OCI-LY1 (cell line): ENCODE measurements around the gene KRTAP19-7.

Experiments
- H2AFZ ChIP-seq: fragments of 200-600 bp; sonication (generic), shearing (Covaris generic); 2 replicates; pipeline ENCODE4 v1.6.0; 2014; ENCODE audit warnings: antibody characterized with exemption, mild to moderate bottlenecking, low read length
- H3F3A ChIP-seq: fragments of 200-600 bp; sonication (generic), shearing (Covaris generic); 2 replicates; pipeline ENCODE4 v1.6.0; 2014; ENCODE audit warnings: mild to moderate bottlenecking, antibody characterized with exemption, low read length, moderate library complexity; ENCODE audit not compliant: insufficient read depth
- H3K27ac ChIP-seq: fragments of 200-600 bp; sonication (generic); 2 replicates; pipeline ENCODE4 v1.5.1; 2014; ENCODE audit warnings: low read length, mixed run types, mild to moderate bottlenecking, low read depth; ENCODE audit not compliant: poor library complexity, severe bottlenecking
- H3K27me3 ChIP-seq: fragments of 200-600 bp; sonication (generic); 2 replicates; pipeline ENCODE4 v1.6.0; 2014; ENCODE audit warnings: antibody characterized with exemption, mild to moderate bottlenecking, low read length, moderate library complexity; ENCODE audit not compliant: insufficient read depth
- H3K36me3 ChIP-seq: fragments of 200-600 bp; sonication (generic); 2 replicates; pipeline ENCODE4 v1.6.1; 2014; ENCODE audit warnings: mild to moderate bottlenecking, antibody characterized with exemption, low read length, moderate library complexity, mixed read lengths; ENCODE audit not compliant: insufficient read depth
- H3K4me1 ChIP-seq: fragments of 200-600 bp; sonication (generic); 2 replicates; pipeline ENCODE4 v1.5.1; 2014; ENCODE audit warnings: mild to moderate bottlenecking, low read length, moderate library complexity; ENCODE audit not compliant: insufficient read depth, severe bottlenecking
- H3K4me2 ChIP-seq: fragments of 200-600 bp; sonication (generic), shearing (Covaris generic); 2 replicates; pipeline ENCODE4 v1.6.1; 2014; ENCODE audit warnings: low read length
- H3K4me3 ChIP-seq: fragments of 200-600 bp; sonication (generic); 2 replicates; pipeline ENCODE4 v1.5.1; 2014; ENCODE audit warnings: low read length, low read depth, mild to moderate bottlenecking, mixed read lengths; ENCODE audit not compliant: poor library complexity, severe bottlenecking
- H3K79me2 ChIP-seq: fragments of 200-600 bp; shearing (Covaris generic); 2 replicates; pipeline ENCODE4 v1.6.1; 2016; ENCODE audit warnings: mixed run types, low read length, mixed read lengths; ENCODE audit not compliant: insufficient read depth
- H3K9ac ChIP-seq: fragments of 200-600 bp; sonication (generic), shearing (Covaris generic); 2 replicates; pipeline ENCODE4 v1.6.1; 2014; ENCODE audit warnings: mild to moderate bottlenecking, low read length, mixed read lengths
- H3K9me2 ChIP-seq: fragments of 200-600 bp; sonication (generic), shearing (Covaris generic); 2 replicates; pipeline ENCODE4 v1.6.1; 2014; ENCODE audit warnings: low read depth, mild to moderate bottlenecking, low read length, mixed read lengths
- H3K9me3 ChIP-seq: fragments of 200-600 bp; shearing (Covaris generic); 2 replicates; pipeline ENCODE4 v1.6.1; 2014; ENCODE audit warnings: low read length, mixed read lengths
- H4K20me1 ChIP-seq: fragments of 200-600 bp; sonication (generic), shearing (Covaris generic); 2 replicates; pipeline ENCODE4 v1.6.0; 2016; ENCODE audit warnings: mild to moderate bottlenecking, low read length; ENCODE audit not compliant: insufficient read depth
- CTCF ChIP-seq: fragments of 200-600 bp; sonication (generic), shearing (Covaris generic); IDR thresholded peaks from 2 replicates; pipeline ENCODE4 v1.5.1; 2017; ENCODE audit warnings: mild to moderate bottlenecking, antibody characterized with exemption, low read length, moderate library complexity, mixed read lengths
- EZH2 ChIP-seq: fragments of 200-600 bp; sonication (generic), shearing (Covaris generic); IDR thresholded peaks from 2 replicates; pipeline ENCODE4 v1.8.0; 2017; ENCODE audit warnings: borderline replicate concordance, mixed run types, mild to moderate bottlenecking, antibody characterized with exemption, low read length, moderate library complexity, mixed read lengths

KRTAP19-7 gene

DNA sequence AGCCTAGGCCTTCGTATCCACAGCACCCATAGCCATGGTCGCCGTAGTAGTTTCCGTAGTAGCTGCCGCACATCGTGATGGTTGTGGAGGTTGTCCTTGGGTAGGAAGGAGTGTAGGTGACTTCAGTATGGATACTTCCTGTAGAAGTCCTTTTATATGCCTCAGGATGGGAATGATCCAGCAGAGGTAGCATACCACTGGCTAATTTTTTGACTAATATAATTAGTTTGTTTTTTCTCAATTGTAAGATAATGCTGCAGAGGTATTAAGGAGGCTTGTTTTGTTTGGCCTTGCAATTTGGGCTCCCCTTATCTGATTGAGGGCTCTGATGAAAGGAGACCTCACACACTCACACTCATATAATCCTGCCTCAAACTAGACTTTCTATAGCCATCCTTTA lies 37.7 kb upstream of the KRTAP19-7 start, which contains the start of gene KRTAP6-2:
Gene KRTAP6-2, minus strand, starts transcription at position 101 of the 400 bp plus-strand sequence. Its CDS starts 28 bp downstream, at position 73.
- no peak within 1 kb of the TSS for H3K9ac ChIP-seq
- TF ChIP-seq CTCF (no peak), EZH2 (no peak)
- no peak within 1 kb of the TSS for H3K4me3 ChIP-seq
- H3K4me1 ChIP-seq: no peaks in the 10 kb centered on the region
- H3F3A ChIP-seq: no peaks in the 10 kb centered on the region
- H3K36me3 ChIP-seq: no peaks in the 10 kb centered on the region
- H3K4me2 ChIP-seq: no peak within 1 kb of the TSS
- no peaks in the 10 kb centered on the region for H3K27me3 ChIP-seq
- H3K79me2 ChIP-seq: no peaks in the 10 kb centered on the region
- no peak within 1 kb of the TSS for H2AFZ ChIP-seq
- H4K20me1 ChIP-seq: no peaks in the 10 kb centered on the region
- no peaks in the 10 kb centered on the region for H3K9me2 ChIP-seq
- H3K27ac ChIP-seq: no peak within 1 kb of the TSS
- no peaks in the 10 kb centered on the region for H3K9me3 ChIP-seq

- Histone ChIP-seq H3K4me3 (no peak within 1 kb of the TSS), H3K4me1 (no peaks in the 10 kb centered on the region), H3K36me3 (no peaks in the 10 kb centered on the region), H3K27ac (no peak within 1 kb of the TSS), H4K20me1 (no peaks in the 10 kb centered on the region), H3K9ac (no peak within 1 kb of the TSS), H3F3A (no peaks in the 10 kb centered on the region), H3K79me2 (no peaks in the 10 kb centered on the region), H2AFZ (no peak within 1 kb of the TSS), H3K9me2 (no peaks in the 10 kb centered on the region), H3K9me3 (no peaks in the 10 kb centered on the region), H3K27me3 (no peaks in the 10 kb centered on the region), H3K4me2 (no peak within 1 kb of the TSS)
- TF ChIP-seq CTCF (no peak), EZH2 (no peak)
Observed at GRCh38 chr21:30592140-30592539, 31.0 kb upstream of the KRTAP19-7 start, which contains the start of gene KRTAP6-3. TSS of gene KRTAP6-3 (plus strand) at chr21:30592440. CDS start at chr21:30592446, 6 bp downstream.

- H4K20me1 ChIP-seq: no peaks in the 10 kb centered on the region
- no peak within 1 kb of the TSS for H2AFZ ChIP-seq
- no peaks in the 10 kb centered on the region for H3K79me2 ChIP-seq
- H3K36me3 ChIP-seq: no peaks in the 10 kb centered on the region
- no peaks in the 10 kb centered on the region for H3K9me2 ChIP-seq
- no peak within 1 kb of the TSS for H3K4me2 ChIP-seq
- H3K9ac ChIP-seq: no peak within 1 kb of the TSS
- no peaks in the 10 kb centered on the region for H3F3A ChIP-seq
- no peak for TF ChIP-seq CTCF
- no peak for TF ChIP-seq EZH2
- H3K4me3 ChIP-seq: no peak within 1 kb of the TSS
- no peaks in the 10 kb centered on the region for H3K27me3 ChIP-seq
- H3K27ac ChIP-seq: no peak within 1 kb of the TSS
- H3K9me3 ChIP-seq: no peaks in the 10 kb centered on the region
- no peaks in the 10 kb centered on the region for H3K4me1 ChIP-seq
Observed at GRCh38 chr21:30590297-30590696, 29.2 kb upstream of the KRTAP19-7 start, which contains the start of gene KRTAP22-2. TSS of gene KRTAP22-2 (minus strand) at chr21:30590397.
